ENCODE results near the gene TMEM86A.
"Not testable (repeated sequence)": the region's sequence is repeated elsewhere in the genome, so short reads cannot be mapped to it uniquely, and the experiment has no call there.

DNA sequence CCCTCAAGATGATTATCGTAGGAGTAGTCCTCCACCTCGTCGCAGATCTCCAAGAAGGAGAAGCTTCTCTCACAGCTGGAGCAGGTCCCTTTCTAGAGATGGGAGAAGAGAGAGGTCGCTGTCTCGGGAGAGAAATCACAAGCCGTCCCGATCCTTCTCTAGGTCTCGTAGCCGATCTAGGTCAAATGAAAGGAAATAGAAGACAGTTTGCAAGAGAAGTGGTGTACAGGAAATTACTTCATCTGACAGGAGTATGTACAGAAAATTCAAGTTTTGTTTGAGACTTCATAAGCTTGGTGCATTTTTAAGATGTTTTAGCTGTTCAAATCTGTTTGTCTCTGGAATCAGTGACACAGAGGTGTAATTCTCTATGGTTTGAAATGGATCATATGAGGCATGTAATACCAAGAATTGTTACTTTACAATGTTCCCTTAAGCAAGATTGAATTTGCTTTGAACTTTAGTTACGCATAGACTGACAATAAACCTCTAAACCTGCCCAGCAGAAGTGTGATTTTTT is 33.2 kb upstream of the TMEM86A start:
- TF ChIP-seq, protein P1, sequence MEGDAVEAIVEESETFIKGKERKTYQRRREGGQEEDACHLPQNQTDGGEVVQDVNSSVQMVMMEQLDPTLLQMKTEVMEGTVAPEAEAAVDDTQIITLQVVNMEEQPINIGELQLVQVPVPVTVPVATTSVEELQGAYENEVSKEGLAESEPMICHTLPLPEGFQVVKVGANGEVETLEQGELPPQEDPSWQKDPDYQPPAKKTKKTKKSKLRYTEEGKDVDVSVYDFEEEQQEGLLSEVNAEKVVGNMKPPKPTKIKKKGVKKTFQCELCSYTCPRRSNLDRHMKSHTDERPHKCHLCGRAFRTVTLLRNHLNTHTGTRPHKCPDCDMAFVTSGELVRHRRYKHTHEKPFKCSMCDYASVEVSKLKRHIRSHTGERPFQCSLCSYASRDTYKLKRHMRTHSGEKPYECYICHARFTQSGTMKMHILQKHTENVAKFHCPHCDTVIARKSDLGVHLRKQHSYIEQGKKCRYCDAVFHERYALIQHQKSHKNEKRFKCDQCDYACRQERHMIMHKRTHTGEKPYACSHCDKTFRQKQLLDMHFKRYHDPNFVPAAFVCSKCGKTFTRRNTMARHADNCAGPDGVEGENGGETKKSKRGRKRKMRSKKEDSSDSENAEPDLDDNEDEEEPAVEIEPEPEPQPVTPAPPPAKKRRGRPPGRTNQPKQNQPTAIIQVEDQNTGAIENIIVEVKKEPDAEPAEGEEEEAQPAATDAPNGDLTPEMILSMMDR (IDR thresholded peaks at IDR 0.05): not testable (repeated sequence)
- TF ChIP-seq POLR2A (IDR thresholded peaks at IDR 0.05): not testable (repeated sequence)

Data from thyroid gland (tissue), 4 donors.